Subcutaneous preadipocyte (primary cell): ENCODE results near the gene C21orf58. TPM values are rescaled to one million over a fixed set of nuclear protein-coding genes. Genes with fewer than 3 reads are reported as not detected.

Experiments used
- total RNA-seq: library from RNA; depleted of rRNA; stranded (reverse); fragments of >200 nt; gene quantifications from 2 replicates; pipeline ENCODE4 v1.2.3, GENCODE V29; 2012

Gene C21orf58
- total RNA-seq, result 5.9 and 10.9 TPM in 2 replicates

DNA sequence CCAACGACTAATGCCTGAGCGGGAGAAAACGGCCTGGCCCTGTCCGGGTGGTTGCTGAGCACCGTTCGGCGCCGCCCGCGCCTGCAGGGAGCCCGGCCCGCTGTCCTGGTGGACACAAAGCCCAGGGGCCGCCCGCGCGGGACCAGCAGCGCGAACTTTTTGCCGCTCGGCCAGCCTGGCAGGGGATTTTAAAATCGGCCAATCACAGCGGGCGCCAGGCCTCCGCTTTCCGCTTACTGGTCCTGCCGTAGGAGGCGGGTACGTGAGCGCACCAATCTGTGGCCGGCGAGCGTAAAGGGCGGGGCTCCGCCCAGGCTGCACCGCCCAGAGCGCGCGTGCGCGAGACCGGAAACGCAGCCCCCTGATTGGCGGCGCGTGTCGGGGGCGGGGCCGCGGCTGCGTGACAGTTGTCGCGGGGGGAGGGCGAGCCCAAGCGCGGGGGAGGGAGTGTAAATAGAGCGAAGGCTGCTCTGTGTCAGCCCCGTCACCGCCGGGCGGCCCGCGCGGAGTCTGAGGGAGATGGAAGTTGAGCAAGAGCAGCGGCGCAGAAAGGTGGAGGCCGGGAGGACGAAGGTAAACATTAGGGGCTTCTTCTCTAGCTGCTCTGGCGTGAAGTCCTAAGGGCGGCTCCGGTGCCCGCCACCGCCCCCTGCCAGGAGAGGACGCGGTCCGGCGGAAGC, at the start of gene C21orf58, which contains the start of gene PCNT:
TSS of gene C21orf58 (minus strand) at position 161 of the 680 bp plus-strand sequence. CDS start 1,132 bp downstream, outside the sequence.
TSS of gene PCNT (plus strand) at position 447 of the 680 bp plus-strand sequence. CDS start at position 520, 73 bp downstream.

DNA sequence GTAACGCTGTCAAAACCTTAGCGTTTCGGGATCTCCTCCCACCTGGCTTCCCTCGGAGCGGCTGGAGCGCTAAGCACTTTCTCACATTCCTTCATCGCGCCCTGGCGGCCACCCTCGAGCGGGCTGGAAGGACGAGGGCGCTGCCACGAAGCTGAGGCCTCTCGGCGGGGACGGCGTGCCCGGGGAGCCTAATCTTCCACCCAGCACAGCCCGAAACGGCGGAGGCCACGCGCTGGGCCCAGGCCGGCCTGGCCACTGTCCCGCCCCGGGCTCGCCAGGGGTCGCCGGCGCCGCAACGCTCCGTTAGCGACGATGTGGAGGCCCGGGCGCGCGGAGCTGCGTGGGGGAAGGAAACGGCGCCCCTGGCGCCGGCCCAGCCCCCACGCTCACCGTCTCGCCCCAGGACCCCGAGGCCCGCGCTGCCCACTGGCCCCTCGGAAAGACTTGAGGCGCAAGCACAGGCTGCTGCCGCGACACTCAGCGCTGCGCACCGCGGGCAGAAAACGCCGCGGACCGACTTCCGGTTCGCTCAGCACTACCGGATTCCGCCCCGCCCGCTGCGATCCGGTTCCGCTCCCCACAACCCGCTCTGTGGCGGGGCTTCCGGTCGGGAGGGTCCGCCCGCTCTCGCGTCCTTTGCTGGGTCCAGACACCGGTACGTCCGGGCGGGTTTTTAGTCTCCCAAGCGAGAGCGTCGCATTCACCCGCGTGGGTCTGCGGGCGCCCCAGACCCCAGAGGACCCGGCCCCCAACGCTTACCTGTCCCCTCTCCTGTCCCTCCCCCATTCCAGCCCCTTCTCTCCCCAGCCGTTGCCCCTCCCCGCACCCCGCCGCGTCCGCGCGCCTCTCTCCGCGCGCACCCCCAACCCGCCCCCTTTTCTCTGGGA, 37.7 kb downstream of the C21orf58 start, which contains the start of gene YBEY:
TSS of gene YBEY (plus strand) at position 582 of the 887 bp plus-strand sequence. CDS start 572 bp downstream, outside the sequence.

DNA sequence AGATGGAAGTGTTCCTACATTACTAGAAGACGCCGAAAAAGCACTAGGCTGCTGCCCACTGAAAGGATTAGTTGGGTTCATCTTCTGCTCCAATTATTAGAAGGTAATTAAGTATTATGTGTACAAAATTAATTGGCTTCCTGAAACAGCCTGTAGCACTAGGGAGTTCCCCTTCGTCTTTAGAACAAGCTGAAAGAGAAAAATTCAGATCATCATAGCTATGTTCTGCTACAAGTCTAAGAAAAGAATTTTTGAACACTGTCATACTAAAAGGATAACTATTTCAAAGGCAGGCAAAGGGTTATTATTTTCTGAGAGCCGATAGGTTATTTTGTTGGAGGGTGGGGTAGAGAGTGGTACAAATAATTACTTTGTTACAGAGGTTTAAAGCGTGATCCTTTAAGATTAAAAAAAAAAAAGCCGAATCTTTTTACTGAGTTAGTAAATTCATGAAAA, 38.4 kb downstream of the C21orf58 start, which contains the start of gene MCM3AP:
TSS of gene MCM3AP (minus strand) at position 406 of the 456 bp plus-strand sequence. CDS start at position 81, 325 bp downstream.

Other genes starting within 250 kb of the C21orf58 start
- gene COL6A2, start 225.8 kb downstream of the C21orf58 start, total RNA-seq, result 1,641 and 2,374 TPM in 2 replicates
- 0.37 TPM in 1 of 2 replicates, not detected in the other for gene FTCD, start 168.3 kb downstream of the C21orf58 start, total RNA-seq
- 7.6 and 15.4 TPM in 2 replicates for gene SPATC1L, start 139.4 kb downstream of the C21orf58 start, total RNA-seq
- gene LSS, start 95.1 kb downstream of the C21orf58 start, total RNA-seq, result 94.8 and 122 TPM in 2 replicates
- gene MCM3AP, start 38.3 kb downstream of the C21orf58 start, total RNA-seq, result 66.1 and 88.0 TPM in 2 replicates
- 11.8 and 11.9 TPM in 2 replicates for gene YBEY, start 37.5 kb downstream of the C21orf58 start, total RNA-seq
- gene PCNT, start 286 bp upstream of the C21orf58 start, total RNA-seq, result 23.5 and 34.4 TPM in 2 replicates
- gene DIP2A, start 135.0 kb upstream of the C21orf58 start, total RNA-seq, result 26.8 and 37.3 TPM in 2 replicates